GM12865 (cell line): ENCODE results near the gene SCAMP2.

Source experiments
- DNase-seq: peaks from one replicate; pipeline ENCODE4 v3.0.0; 2010; ENCODE audit warnings: low read depth
- H3K4me3 ChIP-seq: 2 replicates; pipeline ENCODE4 v1.5.1; 2011; ENCODE audit warnings: mild to moderate bottlenecking, low read depth, low read length, control low read depth
- CTCF ChIP-seq: IDR thresholded peaks from 2 replicates; pipeline ENCODE4 v1.5.1; 2011; ENCODE audit warnings: low read length, control low read depth, low read depth, inconsistent platforms; ENCODE audit not compliant: insufficient read depth; ENCODE audit errors: missing control alignments

Gene SCAMP2

GRCh38 chr15:74868059-74868458, 5.1 kb downstream of the SCAMP2 start:
- TF ChIP-seq CTCF = no peak
- H3K4me3 ChIP-seq = no peak overlapping the region
- DNase-seq = no peak

GRCh38 chr15:74867466-74868038, 5.6 kb downstream of the SCAMP2 start:
- H3K4me3 ChIP-seq = no peak overlapping the region
- no peak for DNase-seq
- no peak for TF ChIP-seq CTCF

- H3K4me3 ChIP-seq = no peak overlapping the region
- DNase-seq = no peak
- no peak for TF ChIP-seq CTCF
Measured at GRCh38 chr15:74866090-74866489, 7.1 kb downstream of the SCAMP2 start.

GRCh38 chr15:74865316-74865715, 7.8 kb downstream of the SCAMP2 start:
- H3K4me3 ChIP-seq = no peak overlapping the region
- no peak for DNase-seq
- no peak for TF ChIP-seq CTCF

GRCh38 chr15:74864296-74864695, 8.9 kb downstream of the SCAMP2 start:
- DNase-seq = no peak
- no peak overlapping the region for H3K4me3 ChIP-seq
- TF ChIP-seq CTCF = no peak

GRCh38 chr15:74863239-74864056, 9.7 kb downstream of the SCAMP2 start:
- TF ChIP-seq CTCF = no peak
- no peak for DNase-seq

More at GRCh38 chr15:74863239-74864056, 9.7 kb downstream of the SCAMP2 start:
- no peak overlapping the region for H3K4me3 ChIP-seq
